IPS-15b (cell line): ENCODE measurements around the gene RXFP4.

Source experiments
- H3K27me3 ChIP-seq: one replicate; pipeline ENCODE4 v1.6.1; 2013; ENCODE audit warnings: low read length; ENCODE audit not compliant: control insufficient read depth, insufficient read depth
- H3K36me3 ChIP-seq: one replicate; pipeline ENCODE4 v1.6.1; 2013; ENCODE audit warnings: low read length; ENCODE audit not compliant: control insufficient read depth, insufficient read depth
- H3K4me1 ChIP-seq: one replicate; pipeline ENCODE4 v1.6.1; 2013; ENCODE audit warnings: mild to moderate bottlenecking, low read length; ENCODE audit not compliant: control insufficient read depth, insufficient read depth
- H3K4me3 ChIP-seq: one replicate; pipeline ENCODE4 v1.5.1; 2013; ENCODE audit warnings: low read depth, low read length
- H3K9ac ChIP-seq: one replicate; pipeline ENCODE4 v1.6.1; 2013; ENCODE audit warnings: low read depth, mild to moderate bottlenecking, low read length
- H3K9me3 ChIP-seq: one replicate; pipeline ENCODE4 v1.6.1; 2013; ENCODE audit warnings: mild to moderate bottlenecking, low read length; ENCODE audit not compliant: control insufficient read depth, insufficient read depth

RXFP4 gene

DNA sequence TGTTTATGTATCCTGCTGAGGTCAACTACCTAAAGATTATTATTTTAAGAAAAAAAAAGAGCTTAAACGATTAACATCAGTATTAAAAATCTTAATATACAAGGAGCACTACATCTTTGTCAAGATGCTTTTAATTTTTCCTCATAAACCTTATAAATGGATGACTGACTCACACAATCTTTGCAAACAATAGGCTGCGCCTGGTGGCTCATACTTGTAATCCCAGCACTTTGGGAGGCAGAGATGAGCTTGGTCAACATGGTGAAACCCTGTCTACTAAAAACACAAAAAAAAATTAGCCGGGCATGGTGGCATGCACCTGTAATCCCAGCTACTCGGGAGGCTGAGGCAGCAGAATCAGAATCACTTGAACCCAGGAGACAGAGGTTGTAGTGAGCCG lies 9.0 kb upstream of the RXFP4 start:
- H3K36me3 ChIP-seq: peaks cover 23% of the 10 kb centered on the region

DNA sequence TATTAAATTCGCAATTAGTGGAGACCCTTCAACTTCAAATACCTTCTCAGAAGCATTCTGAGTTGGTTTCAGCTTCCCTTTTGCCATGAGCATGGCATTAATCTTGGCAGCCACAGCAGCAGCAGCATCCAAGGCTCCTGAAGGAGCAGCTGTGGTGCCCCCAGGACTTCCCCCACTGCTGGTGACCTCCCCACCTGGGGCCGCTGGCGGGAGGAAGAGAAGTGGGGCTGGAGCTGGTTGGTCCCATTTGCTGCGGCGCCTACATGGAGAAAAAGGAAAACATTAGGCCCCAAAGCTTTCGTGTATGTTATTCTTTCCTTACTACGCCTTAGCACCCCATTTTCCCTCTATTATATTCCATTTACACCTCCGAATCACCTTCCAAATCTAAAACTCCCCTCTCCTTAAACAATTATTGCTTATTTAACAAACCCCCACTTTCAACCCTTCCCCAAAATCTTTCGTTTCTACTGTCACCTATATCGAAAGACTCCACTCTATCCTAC lies 7.8 kb upstream of the RXFP4 start:
- H3K9ac ChIP-seq: peak overlapping the region; percentile 98
- peaks cover 19% of the 10 kb centered on the region for H3K36me3 ChIP-seq
- H3K9me3 ChIP-seq: no peaks in the 10 kb centered on the region
- no peaks in the 10 kb centered on the region for H3K27me3 ChIP-seq
- H3K4me1 ChIP-seq: no peaks in the 10 kb centered on the region
- H3K4me3 ChIP-seq: peak overlapping the region; percentile 98

More for the DNA sequence above, 9.0 kb upstream of the RXFP4 start:
- Histone ChIP-seq H3K9me3 (no peaks in the 10 kb centered on the region), H3K27me3 (no peaks in the 10 kb centered on the region), H3K4me3 (no peak overlapping the region), H3K4me1 (no peaks in the 10 kb centered on the region), H3K9ac (no peak overlapping the region)

DNA sequence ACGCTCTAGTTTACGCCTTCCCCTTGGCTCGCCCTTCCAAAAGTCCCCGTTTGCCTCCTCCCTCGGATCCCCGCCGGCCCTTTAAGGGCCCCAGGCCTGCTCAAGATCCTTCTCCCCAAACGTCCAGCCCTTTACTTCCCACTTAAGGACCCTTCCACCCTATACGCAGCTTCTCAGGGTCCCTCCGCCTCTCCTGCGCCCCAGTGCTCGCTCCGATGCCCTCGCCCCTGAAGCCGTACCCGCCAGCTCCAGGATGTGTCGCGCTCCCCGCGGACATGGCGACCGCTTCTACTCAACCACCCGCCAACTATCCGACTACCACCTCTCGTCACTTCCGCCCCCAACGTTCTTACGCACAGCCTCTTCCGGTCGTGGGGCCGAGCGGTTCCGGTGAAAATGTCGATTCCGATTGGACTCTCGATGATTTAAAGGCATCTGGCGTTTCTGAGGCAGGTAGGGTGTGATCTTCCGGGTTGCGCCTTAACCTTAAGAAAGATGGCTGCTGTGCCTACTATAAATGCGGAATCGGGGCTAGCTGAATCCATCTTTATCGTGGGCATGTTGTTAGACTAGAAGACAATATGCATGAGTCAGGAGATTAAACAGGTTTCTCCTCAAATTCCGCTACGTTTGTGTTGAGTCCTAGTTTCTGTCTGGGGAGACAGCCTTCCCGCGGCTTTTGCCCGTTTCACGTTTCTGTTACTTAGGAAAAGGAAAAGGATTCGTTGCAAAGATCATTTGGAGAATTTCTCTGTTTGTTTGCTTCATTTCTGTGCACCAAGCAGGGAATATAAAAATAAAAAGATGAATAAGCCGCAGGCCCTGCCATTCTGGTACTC lies 7.1 kb upstream of the RXFP4 start, which contains the start of gene KHDC4:
Gene KHDC4 (minus strand): TSS at position 317 of the 839 bp plus-strand sequence. CDS start 40 bp downstream, at position 277.
- H3K4me3 ChIP-seq: peak within 1 kb of the TSS; percentile 98
- peaks cover 12% of the 10 kb centered on the region for H3K36me3 ChIP-seq
- no peaks in the 10 kb centered on the region for H3K27me3 ChIP-seq
- peak within 1 kb of the TSS; percentile 98 for H3K9ac ChIP-seq
- no peaks in the 10 kb centered on the region for H3K4me1 ChIP-seq
- H3K9me3 ChIP-seq: no peaks in the 10 kb centered on the region

DNA sequence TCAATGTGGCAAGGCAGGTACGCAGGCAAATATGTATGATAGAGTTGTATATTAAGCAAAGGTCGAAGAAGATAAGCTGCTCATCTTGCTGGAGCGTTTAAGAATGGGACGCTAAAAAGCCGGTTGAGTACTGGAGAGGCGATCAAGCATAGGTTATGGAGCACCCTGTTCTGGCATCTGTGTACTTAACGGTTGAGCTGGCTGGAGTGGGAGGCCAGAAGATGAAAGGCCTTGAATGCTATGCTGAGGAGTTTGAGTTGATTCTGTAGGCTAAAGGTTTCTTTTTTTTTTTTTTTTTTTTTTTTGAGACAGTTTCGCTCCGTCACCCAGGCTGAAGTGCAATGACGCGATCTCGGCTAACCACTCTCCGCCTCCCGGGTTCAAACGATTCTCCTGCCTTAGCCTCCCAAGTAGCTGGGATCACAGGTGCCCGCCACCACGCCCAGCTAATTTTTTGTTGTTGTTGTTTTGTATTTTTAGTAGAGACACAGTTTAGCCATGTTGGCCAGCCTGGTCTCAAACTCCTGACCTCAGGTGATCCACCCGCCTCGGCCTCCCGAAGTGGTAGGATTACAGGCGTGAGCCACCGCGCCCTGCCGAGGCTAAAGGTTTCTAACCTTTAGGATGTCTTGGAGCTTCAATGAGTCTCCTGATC lies 6.4 kb upstream of the RXFP4 start:
- Histone ChIP-seq H3K4me3 (peak overlapping the region; percentile 98), H3K4me1 (no peaks in the 10 kb centered on the region), H3K27me3 (no peaks in the 10 kb centered on the region), H3K9me3 (no peaks in the 10 kb centered on the region), H3K9ac (peak overlapping the region; percentile 48), H3K36me3 (peaks cover 9% of the 10 kb centered on the region)

DNA sequence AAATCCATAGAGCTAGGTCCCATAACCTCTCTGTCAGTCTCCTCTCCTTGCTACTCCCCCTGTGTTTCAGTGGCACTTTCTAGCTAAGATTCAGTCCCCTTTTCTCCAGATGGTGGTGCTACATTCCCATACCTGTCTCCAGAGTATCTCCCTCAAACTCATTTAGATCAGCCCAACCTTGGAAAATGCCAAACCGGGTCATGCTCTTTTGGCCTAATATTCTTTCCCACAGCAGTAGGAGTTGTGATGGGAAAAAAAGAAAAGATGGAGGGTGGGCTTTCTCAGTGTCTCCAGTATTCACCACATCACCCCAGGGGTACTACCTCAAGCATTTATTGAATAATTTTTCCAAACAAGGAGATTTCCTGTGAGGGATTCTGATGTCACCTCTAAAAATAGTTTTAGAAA lies 3.2 kb upstream of the RXFP4 start:
- H3K36me3 ChIP-seq: no peaks in the 10 kb centered on the region
- no peaks in the 10 kb centered on the region for H3K4me1 ChIP-seq
- no peaks in the 10 kb centered on the region for H3K27me3 ChIP-seq
- H3K9ac ChIP-seq: no peak overlapping the region
- no peaks in the 10 kb centered on the region for H3K9me3 ChIP-seq
- no peak overlapping the region for H3K4me3 ChIP-seq

DNA sequence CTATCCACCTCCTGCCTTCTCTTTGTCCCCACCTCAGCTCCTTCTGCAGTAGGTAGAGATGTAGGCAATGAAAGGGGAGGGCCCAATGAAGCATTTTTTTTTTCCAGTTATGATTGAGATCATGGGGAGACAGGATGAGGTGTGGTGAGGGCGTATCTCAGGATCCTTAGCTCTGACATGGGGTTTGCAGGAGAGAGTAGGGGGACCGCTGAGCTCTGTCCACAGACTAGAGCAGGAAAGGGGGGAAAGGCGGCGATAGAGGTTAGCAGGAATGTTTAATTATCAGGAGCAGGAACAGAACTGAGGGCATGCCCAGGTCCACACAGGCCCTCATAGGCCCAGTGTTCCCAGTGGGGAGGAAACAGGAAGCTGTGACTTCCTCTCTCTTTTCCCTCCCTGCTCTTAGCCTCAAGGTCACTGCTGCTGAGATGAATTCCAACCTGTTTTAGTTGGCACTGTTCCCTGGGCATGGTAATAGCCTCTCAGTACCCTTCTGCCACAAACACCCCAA lies 901 bp upstream of the RXFP4 start:
- no peaks in the 10 kb centered on the region for H3K36me3 ChIP-seq
- no peaks in the 10 kb centered on the region for H3K27me3 ChIP-seq
- no peak overlapping the region for H3K4me3 ChIP-seq
- H3K9me3 ChIP-seq: no peaks in the 10 kb centered on the region
- H3K9ac ChIP-seq: no peak overlapping the region
- no peaks in the 10 kb centered on the region for H3K4me1 ChIP-seq

DNA sequence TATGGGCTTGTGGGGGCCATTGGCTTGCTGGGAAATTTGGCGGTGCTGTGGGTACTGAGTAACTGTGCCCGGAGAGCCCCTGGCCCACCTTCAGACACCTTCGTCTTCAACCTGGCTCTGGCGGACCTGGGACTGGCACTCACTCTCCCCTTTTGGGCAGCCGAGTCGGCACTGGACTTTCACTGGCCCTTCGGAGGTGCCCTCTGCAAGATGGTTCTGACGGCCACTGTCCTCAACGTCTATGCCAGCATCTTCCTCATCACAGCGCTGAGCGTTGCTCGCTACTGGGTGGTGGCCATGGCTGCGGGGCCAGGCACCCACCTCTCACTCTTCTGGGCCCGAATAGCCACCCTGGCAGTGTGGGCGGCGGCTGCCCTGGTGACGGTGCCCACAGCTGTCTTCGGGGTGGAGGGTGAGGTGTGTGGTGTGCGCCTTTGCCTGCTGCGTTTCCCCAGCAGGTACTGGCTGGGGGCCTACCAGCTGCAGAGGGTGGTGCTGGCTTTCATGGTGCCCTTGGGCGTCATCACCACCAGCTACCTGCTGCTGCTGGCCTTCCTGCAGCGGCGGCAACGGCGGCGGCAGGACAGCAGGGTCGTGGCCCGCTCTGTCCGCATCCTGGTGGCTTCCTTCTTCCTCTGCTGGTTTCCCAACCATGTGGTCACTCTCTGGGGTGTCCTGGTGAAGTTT lies 550 bp downstream of the RXFP4 start:
- no peaks in the 10 kb centered on the region for H3K27me3 ChIP-seq
- H3K9ac ChIP-seq: no peak overlapping the region
- peaks cover 7% of the 10 kb centered on the region for H3K4me1 ChIP-seq
- no peaks in the 10 kb centered on the region for H3K9me3 ChIP-seq
- H3K4me3 ChIP-seq: no peak overlapping the region
- H3K36me3 ChIP-seq: peaks cover 6% of the 10 kb centered on the region

DNA sequence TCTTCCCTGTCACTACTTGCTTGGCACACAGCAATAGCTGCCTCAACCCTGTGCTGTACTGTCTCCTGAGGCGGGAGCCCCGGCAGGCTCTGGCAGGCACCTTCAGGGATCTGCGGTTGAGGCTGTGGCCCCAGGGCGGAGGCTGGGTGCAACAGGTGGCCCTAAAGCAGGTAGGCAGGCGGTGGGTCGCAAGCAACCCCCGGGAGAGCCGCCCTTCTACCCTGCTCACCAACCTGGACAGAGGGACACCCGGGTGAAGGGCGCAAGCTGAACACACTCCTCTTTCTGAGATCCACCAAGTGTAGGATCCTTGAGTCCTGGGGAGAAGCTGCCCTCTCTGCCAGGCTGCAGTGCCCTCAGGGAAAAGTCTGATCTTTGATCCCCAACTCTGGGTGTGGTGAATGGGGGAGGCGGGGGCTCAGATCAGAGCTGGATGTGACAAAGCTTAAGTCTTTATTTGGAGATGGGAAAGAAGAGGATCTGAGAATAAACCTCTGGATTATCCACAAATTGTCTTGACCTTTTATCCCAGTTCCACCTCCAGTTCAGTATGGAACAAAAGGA lies 1.2 kb downstream of the RXFP4 start:
- Histone ChIP-seq H3K27me3 (no peaks in the 10 kb centered on the region), H3K9me3 (no peaks in the 10 kb centered on the region), H3K36me3 (peaks cover 12% of the 10 kb centered on the region), H3K4me3 (no peak overlapping the region), H3K4me1 (peaks cover 11% of the 10 kb centered on the region), H3K9ac (no peak overlapping the region)

DNA sequence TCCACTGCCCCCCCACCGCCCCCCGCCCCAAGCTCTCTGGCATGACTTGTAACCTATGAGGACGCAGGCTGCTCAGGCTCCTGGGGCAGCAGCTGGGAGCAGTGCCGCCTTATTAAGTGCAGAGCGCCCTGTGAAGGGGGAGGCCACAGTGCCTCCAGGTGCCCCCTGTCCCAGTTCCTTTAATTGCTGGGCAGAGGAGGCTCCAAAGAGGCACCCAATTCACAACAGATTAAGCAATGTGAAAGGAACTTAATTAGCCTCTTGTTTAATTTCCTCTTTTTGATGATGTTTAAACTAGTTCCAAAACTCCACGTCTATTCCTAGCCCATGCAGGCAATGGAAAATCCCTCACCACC lies 3.0 kb downstream of the RXFP4 start:
- Histone ChIP-seq H3K4me1 (peaks cover 11% of the 10 kb centered on the region), H3K36me3 (peaks cover 13% of the 10 kb centered on the region), H3K27me3 (no peaks in the 10 kb centered on the region), H3K4me3 (no peak overlapping the region), H3K9me3 (no peaks in the 10 kb centered on the region), H3K9ac (no peak overlapping the region)

DNA sequence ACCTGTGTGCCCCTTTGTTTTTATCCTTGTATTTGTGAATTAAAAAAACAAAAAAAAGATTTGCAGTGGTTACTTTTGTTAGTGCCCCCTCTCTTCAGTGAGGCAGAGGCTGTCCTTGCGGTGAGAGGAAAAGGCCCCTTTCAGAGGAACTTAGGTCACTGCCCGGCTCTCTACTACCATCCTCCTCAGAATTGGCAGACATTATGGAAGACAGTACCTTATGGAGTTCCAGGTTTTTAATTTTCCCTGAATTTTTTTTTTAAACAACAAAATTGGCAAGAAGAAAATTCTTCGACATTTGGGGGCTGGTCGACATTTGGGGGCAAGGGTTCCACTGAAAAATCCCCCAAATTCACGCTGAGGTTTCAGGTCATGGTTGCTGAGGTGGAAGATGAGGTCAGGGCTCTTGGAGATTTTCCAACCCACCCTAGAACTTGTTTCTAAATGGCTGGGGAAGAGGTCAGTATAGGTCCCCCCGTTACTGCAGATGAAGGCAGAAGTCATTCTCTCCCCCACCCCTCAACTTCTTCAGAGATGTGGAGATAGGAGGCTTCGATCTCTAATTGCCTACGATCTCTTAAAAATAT lies 5.3 kb downstream of the RXFP4 start:
- no peak overlapping the region for H3K9ac ChIP-seq
- H3K4me3 ChIP-seq: no peak overlapping the region
- peaks cover 32% of the 10 kb centered on the region for H3K36me3 ChIP-seq
- no peaks in the 10 kb centered on the region for H3K9me3 ChIP-seq
- H3K4me1 ChIP-seq: peaks cover 11% of the 10 kb centered on the region
- H3K27me3 ChIP-seq: no peaks in the 10 kb centered on the region

DNA sequence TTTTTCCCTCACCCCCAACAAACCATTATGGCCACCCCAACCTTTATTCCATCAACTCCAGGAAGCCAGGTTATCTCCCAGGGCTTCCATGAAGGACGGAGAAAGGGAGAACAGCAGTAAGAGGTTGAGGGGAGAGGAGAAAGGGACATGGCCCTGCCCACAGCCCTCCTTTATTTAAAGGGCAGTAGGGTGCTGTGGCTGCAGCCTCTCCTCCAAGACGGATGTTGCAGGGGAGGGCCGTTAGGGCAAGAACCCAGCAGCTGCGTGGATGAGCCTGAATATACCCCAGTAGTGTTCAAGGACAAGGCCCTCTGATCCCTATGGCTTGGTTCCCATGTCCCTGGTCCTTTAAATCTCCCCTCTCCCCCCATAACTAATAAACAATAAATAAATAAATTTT lies 5.9 kb downstream of the RXFP4 start:
- peaks cover 11% of the 10 kb centered on the region for H3K4me1 ChIP-seq
- H3K4me3 ChIP-seq: no peak overlapping the region
- no peaks in the 10 kb centered on the region for H3K27me3 ChIP-seq
- peaks cover 38% of the 10 kb centered on the region for H3K36me3 ChIP-seq
- no peak overlapping the region for H3K9ac ChIP-seq
- no peaks in the 10 kb centered on the region for H3K9me3 ChIP-seq
